CD8-positive, alpha-beta memory T cell (primary cell): ENCODE measurements around the gene ELOVL1. TPM values are rescaled to one million over a fixed set of nuclear protein-coding genes. Genes with fewer than 3 reads are reported as not detected.
A peak's percentile ranks its signal among the peaks of the same experiment; 100 is the strongest.
"Not testable (repeated sequence)": the region's sequence is repeated elsewhere in the genome, so short reads cannot be mapped to it uniquely, and the experiment has no call there.

ENCODE experiments used
- CTCF ChIA-PET: fragments of 350-600 bp; sonication (Branson Sonifier 250); formaldehyde crosslinking; loops from one replicate; lab custom pipeline; 2021; ENCODE audit warnings: antibody characterized with exemption; lab: Charles Lee
- POLR2A ChIA-PET: fragments of 350-600 bp; sonication (Branson Sonifier 250); formaldehyde crosslinking; loops from one replicate; lab custom pipeline; 2021; ENCODE audit warnings: antibody characterized with exemption; lab: Charles Lee
- DNase-seq, 5 donors: peaks; one replicate each; pipeline versions ENCODE4 v3.0.0 to v3.0.0-alpha.2; 2020 to 2022; ENCODE audit warnings: mixed read lengths in 1 of 5
- H3K27ac ChIP-seq: one replicate; pipeline ENCODE4 v1.7.0; 2013; ENCODE audit warnings: low read depth, mild to moderate bottlenecking, low read length, moderate library complexity
- H3K27me3 ChIP-seq: 2 replicates; pipeline ENCODE4 v1.7.0; 2013; ENCODE audit warnings: low read length, mild to moderate bottlenecking; ENCODE audit not compliant: insufficient read depth, poor library complexity, severe bottlenecking
- H3K36me3 ChIP-seq: 2 replicates; pipeline ENCODE4 v1.7.0; 2013; ENCODE audit warnings: mild to moderate bottlenecking, low read length, moderate library complexity; ENCODE audit not compliant: insufficient read depth
- H3K4me1 ChIP-seq: 2 replicates; pipeline ENCODE4 v1.7.0; 2013; ENCODE audit warnings: mild to moderate bottlenecking, low read length, moderate library complexity; ENCODE audit not compliant: insufficient read depth
- H3K4me3 ChIP-seq: 2 replicates; pipeline ENCODE4 v1.7.0; 2013; ENCODE audit warnings: mild to moderate bottlenecking, low read length
- H3K9me3 ChIP-seq: 2 replicates; pipeline ENCODE4 v1.7.0; 2013; ENCODE audit warnings: mild to moderate bottlenecking, low read length
- H3K27ac Mint-ChIP-seq, 8 donors: one replicate each; pipeline ENCODE4 v1.8.0; 2020 to 2021; ENCODE audit warnings: mixed read lengths in 8 of 8, mild to moderate bottlenecking in 6 of 8, inconsistent platforms in 3 of 8, moderate library complexity in 3 of 8
- H3K27me3 Mint-ChIP-seq, 2 donors: one replicate each; pipeline ENCODE4 v1.8.0; 2020 to 2021; ENCODE audit warnings: mixed read lengths in 2 of 2, mild to moderate bottlenecking in 1 of 2, moderate library complexity in 1 of 2
- H3K36me3 Mint-ChIP-seq, 3 donors: one replicate each; pipeline ENCODE4 v1.8.0; 2020 to 2021; ENCODE audit warnings: mixed read lengths in 3 of 3, inconsistent platforms in 1 of 3, mild to moderate bottlenecking in 1 of 3
- H3K4me1 Mint-ChIP-seq, 3 donors: one replicate each; pipeline ENCODE4 v1.8.0; 2020 to 2021; ENCODE audit warnings: mixed read lengths in 3 of 3, inconsistent platforms in 1 of 3, mild to moderate bottlenecking in 1 of 3
- H3K4me3 Mint-ChIP-seq, 7 donors: one replicate each; pipeline ENCODE4 v1.8.0; 2020 to 2021; ENCODE audit warnings: mixed read lengths in 7 of 7, mild to moderate bottlenecking in 6 of 7, moderate library complexity in 4 of 7, inconsistent platforms in 2 of 7
- H3K9me3 Mint-ChIP-seq, 5 donors: one replicate each; pipeline ENCODE4 v1.8.0; 2020 to 2022; ENCODE audit warnings: mixed read lengths in 5 of 5, mild to moderate bottlenecking in 3 of 5, moderate library complexity in 2 of 5, inconsistent platforms in 1 of 5
- polyA plus RNA-seq: library from polyadenylated mRNA; unstranded; fragments of 300-500 nt; fragmentation: Illumina TruSeq; gene quantifications from one replicate; pipeline ENCODE4 v1.2.3, GENCODE V29; 2021
- total RNA-seq, 2 experiments: library from RNA; stranded (reverse); gene quantifications; one replicate each; pipeline ENCODE4 v1.2.3, GENCODE V29; 2021

ELOVL1 gene
- total and polyA plus RNA-seq, 3 experiments from 2014 or later = 83.9 to 98.8 (median 89.1) TPM

GRCh38 chr1:43404353-43404752 is 36.5 kb upstream of the ELOVL1 start:
- H3K27ac Mint-ChIP-seq = peak overlapping the region in 1 of 8 donors; percentile 20
- no peak overlapping the region for H3K4me3 ChIP-seq
- H3K36me3 Mint-ChIP-seq = peaks cover 16 to 73% (median 30%) of the 10 kb centered on the region in 3 donors
- CTCF ChIA-PET = interaction anchor here (2.5 kb wide), 1 partner anchor 10 kb away, joined by 7 read pairs; no protein-coding TSS in a partner anchor
- H3K27me3 ChIP-seq = no peaks in the 10 kb centered on the region
- DNase-seq = no peak
- H3K9me3 ChIP-seq = no peaks in the 10 kb centered on the region
- peaks cover 12 to 17% (median 15%) of the 10 kb centered on the region in 3 donors for H3K4me1 Mint-ChIP-seq
- no peaks in the 10 kb centered on the region for H3K9me3 Mint-ChIP-seq
- no peak overlapping the region for H3K27ac ChIP-seq
- no peaks in the 10 kb centered on the region for H3K27me3 Mint-ChIP-seq
- H3K36me3 ChIP-seq = peaks cover 42% of the 10 kb centered on the region
- POLR2A ChIA-PET = no interaction called here
- no peak overlapping the region for H3K4me3 Mint-ChIP-seq
- no peaks in the 10 kb centered on the region for H3K4me1 ChIP-seq

GRCh38 chr1:43402089-43402865 is 34.5 kb upstream of the ELOVL1 start:
- Mint-ChIP-seq H3K4me1 (peaks cover 13 to 26% (median 22%) of the 10 kb centered on the region in 3 donors), H3K9me3 (no peaks in the 10 kb centered on the region), H3K4me3 (peak overlapping the region in 1 of 7 donors; percentile 13), H3K27ac (peak overlapping the region in 2 of 8 donors; percentile 31 to 77), H3K27me3 (no peaks in the 10 kb centered on the region), H3K36me3 (peaks cover 16 to 61% (median 27%) of the 10 kb centered on the region in 3 donors)
- no peak for DNase-seq
- H3K36me3 ChIP-seq = peaks cover 30% of the 10 kb centered on the region
- H3K4me3 ChIP-seq = no peak overlapping the region
- CTCF ChIA-PET = no interaction called here
- H3K27ac ChIP-seq = no peak overlapping the region
- POLR2A ChIA-PET = no interaction called here
- H3K4me1 ChIP-seq = no peaks in the 10 kb centered on the region
- H3K9me3 ChIP-seq = no peaks in the 10 kb centered on the region
- H3K27me3 ChIP-seq = no peaks in the 10 kb centered on the region

DNA sequence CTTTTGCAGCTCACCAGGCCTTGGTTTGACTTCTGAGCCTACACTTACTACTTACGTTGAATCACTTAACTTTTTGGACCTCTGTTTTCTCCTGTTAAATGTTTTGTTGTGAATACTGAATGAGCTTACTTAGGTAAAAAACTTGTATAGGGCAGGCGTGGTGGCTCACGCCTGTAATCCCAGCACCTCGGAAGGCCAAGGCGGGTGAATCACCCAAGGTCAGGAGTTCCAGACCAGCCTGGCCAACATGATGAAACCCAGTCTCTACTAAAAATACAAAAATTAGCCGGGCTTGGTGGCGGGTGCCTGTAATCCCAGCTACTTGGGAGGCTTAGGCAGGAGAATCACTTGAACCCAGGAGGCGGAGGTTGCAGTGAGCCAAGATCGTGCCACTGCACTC is 32.6 kb upstream of the ELOVL1 start:
- DNase-seq, H3K4me3 Mint-ChIP-seq, H3K4me3 ChIP-seq, H3K27ac Mint-ChIP-seq, H3K27me3 ChIP-seq, H3K27ac ChIP-seq, CTCF ChIA-PET, POLR2A ChIA-PET, H3K9me3 Mint-ChIP-seq, H3K27me3 Mint-ChIP-seq, H3K4me1 ChIP-seq, H3K9me3 ChIP-seq: not testable (repeated sequence)
- peaks cover 6 to 61% (median 26%) of the 10 kb centered on the region in 3 donors for H3K36me3 Mint-ChIP-seq
- peaks cover 15 to 36% (median 33%) of the 10 kb centered on the region in 3 donors for H3K4me1 Mint-ChIP-seq
- peaks cover 22% of the 10 kb centered on the region for H3K36me3 ChIP-seq

DNA sequence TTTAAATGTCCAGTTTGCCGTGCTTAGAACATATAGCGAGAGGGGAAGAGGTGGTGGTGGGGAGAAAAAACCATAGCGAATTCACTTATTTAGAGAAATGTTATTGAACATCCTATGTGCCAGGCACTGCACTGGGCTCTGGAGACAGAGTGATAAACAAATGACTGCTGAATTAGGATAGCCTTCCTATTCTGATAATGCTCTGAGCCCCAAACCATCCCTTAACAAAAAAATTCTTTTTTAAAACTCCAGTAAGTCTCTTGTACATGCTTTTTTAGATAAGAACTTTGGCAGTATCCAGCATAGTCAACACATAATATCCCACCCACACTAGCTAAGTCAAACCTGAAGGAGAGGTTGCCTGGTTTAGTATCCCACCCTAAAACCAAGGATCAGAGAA is 30.4 kb upstream of the ELOVL1 start:
- POLR2A ChIA-PET = interaction anchor here (0.7 kb wide), 1 partner anchor 14 kb away, joined by 3 read pairs; no protein-coding TSS in a partner anchor
- H3K36me3 ChIP-seq = peaks cover 6% of the 10 kb centered on the region
- H3K4me1 Mint-ChIP-seq = peaks cover 21 to 46% (median 40%) of the 10 kb centered on the region in 3 donors
- H3K27ac Mint-ChIP-seq = peak overlapping the region in 2 of 8 donors; percentile 14 to 84
- H3K4me3 ChIP-seq = no peak overlapping the region
- no peaks in the 10 kb centered on the region for H3K9me3 Mint-ChIP-seq
- no peak overlapping the region for H3K27ac ChIP-seq
- no peak overlapping the region for H3K4me3 Mint-ChIP-seq
- no peak for DNase-seq
- H3K27me3 ChIP-seq = no peaks in the 10 kb centered on the region
- H3K27me3 Mint-ChIP-seq = peaks cover 0 to 1% of the 10 kb centered on the region in 2 donors
- CTCF ChIA-PET = interaction anchor here (1.6 kb wide), 1 partner anchor 16 kb away, joined by 5 read pairs; no protein-coding TSS in a partner anchor
- H3K4me1 ChIP-seq = no peaks in the 10 kb centered on the region
- no peaks in the 10 kb centered on the region for H3K9me3 ChIP-seq
- peaks cover 0 to 48% (median 16%) of the 10 kb centered on the region in 3 donors for H3K36me3 Mint-ChIP-seq

DNA sequence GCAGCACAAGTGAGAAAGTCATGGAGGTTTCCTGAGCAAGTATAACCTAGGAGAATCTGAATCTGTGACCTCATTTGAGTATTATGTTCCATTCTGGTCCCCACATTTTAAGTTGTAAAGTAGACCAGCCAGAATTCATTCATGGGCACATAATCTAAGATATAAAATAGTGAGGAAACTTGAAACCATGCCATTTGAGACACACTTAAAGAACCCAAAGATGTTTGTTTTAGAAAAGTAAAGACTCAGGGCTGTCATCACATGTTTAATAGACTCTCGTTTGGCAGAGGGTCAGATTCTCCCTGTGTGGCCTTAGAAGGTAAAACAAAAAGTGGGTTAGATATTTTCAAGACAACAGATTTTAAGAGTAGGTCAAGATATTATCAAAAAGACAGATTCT is 28.2 kb upstream of the ELOVL1 start:
- no peaks in the 10 kb centered on the region for H3K27me3 ChIP-seq
- Mint-ChIP-seq H3K27ac (no peak overlapping the region), H3K9me3 (no peaks in the 10 kb centered on the region), H3K36me3 (peaks cover 0 to 33% (median 14%) of the 10 kb centered on the region in 3 donors), H3K4me3 (no peak overlapping the region), H3K4me1 (peaks cover 19 to 51% (median 42%) of the 10 kb centered on the region in 3 donors), H3K27me3 (peaks cover 0 to 1% of the 10 kb centered on the region in 2 donors)
- no peaks in the 10 kb centered on the region for H3K4me1 ChIP-seq
- ChIA-PET POLR2A (no interaction called here), CTCF (no interaction called here)
- no peaks in the 10 kb centered on the region for H3K9me3 ChIP-seq
- H3K4me3 ChIP-seq = no peak overlapping the region
- H3K36me3 ChIP-seq = peaks cover 6% of the 10 kb centered on the region
- DNase-seq = no peak
- H3K27ac ChIP-seq = no peak overlapping the region

- Histone ChIP-seq H3K4me3 (no peak overlapping the region), H3K4me1 (peaks cover 5% of the 10 kb centered on the region), H3K9me3 (no peaks in the 10 kb centered on the region), H3K27ac (no peak overlapping the region), H3K27me3 (no peaks in the 10 kb centered on the region), H3K36me3 (peaks cover 6% of the 10 kb centered on the region)
- no peak overlapping the region for H3K4me3 Mint-ChIP-seq
- no peak for DNase-seq
- peaks cover 0 to 33% (median 14%) of the 10 kb centered on the region in 3 donors for H3K36me3 Mint-ChIP-seq
- H3K27me3 Mint-ChIP-seq = peaks cover 0 to 1% of the 10 kb centered on the region in 2 donors
- ChIA-PET CTCF (no interaction called here), POLR2A (no interaction called here)
- H3K9me3 Mint-ChIP-seq = no peaks in the 10 kb centered on the region
- H3K27ac Mint-ChIP-seq = peak overlapping the region in 1 of 8 donors; percentile 27
- peaks cover 23 to 54% (median 47%) of the 10 kb centered on the region in 3 donors for H3K4me1 Mint-ChIP-seq
Observed at GRCh38 chr1:43395523-43395922, 27.7 kb upstream of the ELOVL1 start.

GRCh38 chr1:43392702-43393101 is 24.9 kb upstream of the ELOVL1 start:
- H3K4me3 ChIP-seq = no peak overlapping the region
- peaks cover 6% of the 10 kb centered on the region for H3K36me3 ChIP-seq
- no peak overlapping the region for H3K27ac ChIP-seq
- peaks cover 25% of the 10 kb centered on the region for H3K4me1 ChIP-seq
- H3K27me3 ChIP-seq = no peaks in the 10 kb centered on the region
- H3K36me3 Mint-ChIP-seq = peaks cover 0 to 40% (median 10%) of the 10 kb centered on the region in 3 donors
- ChIA-PET POLR2A (no interaction called here), CTCF (no interaction called here)
- no peaks in the 10 kb centered on the region for H3K9me3 Mint-ChIP-seq
- no peak for DNase-seq
- H3K27me3 Mint-ChIP-seq = peaks cover 0 to 1% of the 10 kb centered on the region in 2 donors
- peak overlapping the region in 2 of 7 donors; percentile 12 to 26 for H3K4me3 Mint-ChIP-seq
- H3K4me1 Mint-ChIP-seq = peaks cover 43 to 68% (median 61%) of the 10 kb centered on the region in 3 donors
- H3K9me3 ChIP-seq = no peaks in the 10 kb centered on the region
- H3K27ac Mint-ChIP-seq = peak overlapping the region in 2 of 8 donors; percentile 59 to 75
